Muscle of leg (tissue), 11 donors: ENCODE measurements around the gene ATG4B. TPM values are rescaled to one million over a fixed set of nuclear protein-coding genes. Genes with fewer than 3 reads are reported as not detected.

ENCODE experiments used
- DNase-seq: peaks from one replicate; pipeline ENCODE4 v3.0.0; 2013
- H3K27ac ChIP-seq: one replicate; pipeline ENCODE4 v1.5.1; 2013; ENCODE audit warnings: mild to moderate bottlenecking, low read length, control low read depth
- H3K27me3 ChIP-seq: one replicate; pipeline ENCODE4 v1.6.1; 2013; ENCODE audit warnings: low read length; ENCODE audit not compliant: control insufficient read depth, insufficient read depth
- H3K36me3 ChIP-seq: one replicate; pipeline ENCODE4 v1.6.1; 2013; ENCODE audit warnings: low read length; ENCODE audit not compliant: control insufficient read depth, insufficient read depth
- H3K4me1 ChIP-seq: one replicate; pipeline ENCODE4 v1.6.1; 2013; ENCODE audit warnings: low read length; ENCODE audit not compliant: control insufficient read depth, insufficient read depth
- H3K4me3 ChIP-seq: one replicate; pipeline ENCODE4 v1.5.1; 2013; ENCODE audit warnings: low read length, control low read depth
- H3K9me3 ChIP-seq: replicated peaks from 2 replicates; pipeline ENCODE4 v1.6.1; 2013; ENCODE audit warnings: low read depth, low read length; ENCODE audit not compliant: control insufficient read depth
- WGBS: methylation state at CpG from one replicate; pipeline ENCODE4 v1.1.5; 2013; ENCODE audit warnings: missing lambda C conversion rate; ENCODE audit not compliant: insufficient coverage; 5-methylcytosine and 5-hydroxymethylcytosine counted together
- polyA plus RNA-seq, 8 donors: library from polyadenylated mRNA; unstranded; fragments of 120-200 nt; gene quantifications; one replicate each; pipeline versions ENCODE4 v1.2.1 to v1.2.3, GENCODE V29; 2013; ENCODE audit warnings: inconsistent platforms in 1 of 8, low replicate concordance in 1 of 8; ENCODE audit not compliant: insufficient read length in 8 of 8, insufficient read depth in 1 of 8
- total RNA-seq: library from RNA; stranded (reverse); fragments of 120-200 nt; gene quantifications from one replicate; pipeline ENCODE4 v1.2.4, GENCODE V29; 2013

The ATG4B gene
- total and polyA plus RNA-seq, 9 donors, result 36.5 to 74.3 (median 55.3) TPM

GRCh38 chr2:241673797-241674725 is 36.6 kb downstream of the ATG4B start:
- no peak overlapping the region for H3K4me3 ChIP-seq
- H3K9me3 ChIP-seq, result no peaks in the 10 kb centered on the region
- WGBS, result 77% methylated on average over 18 of the region's 21 CpGs
- peaks cover 82% of the 10 kb centered on the region for H3K36me3 ChIP-seq
- H3K27me3 ChIP-seq, result no peaks in the 10 kb centered on the region
- no peaks in the 10 kb centered on the region for H3K4me1 ChIP-seq
- DNase-seq, result no peak
- no peak overlapping the region for H3K27ac ChIP-seq

DNA sequence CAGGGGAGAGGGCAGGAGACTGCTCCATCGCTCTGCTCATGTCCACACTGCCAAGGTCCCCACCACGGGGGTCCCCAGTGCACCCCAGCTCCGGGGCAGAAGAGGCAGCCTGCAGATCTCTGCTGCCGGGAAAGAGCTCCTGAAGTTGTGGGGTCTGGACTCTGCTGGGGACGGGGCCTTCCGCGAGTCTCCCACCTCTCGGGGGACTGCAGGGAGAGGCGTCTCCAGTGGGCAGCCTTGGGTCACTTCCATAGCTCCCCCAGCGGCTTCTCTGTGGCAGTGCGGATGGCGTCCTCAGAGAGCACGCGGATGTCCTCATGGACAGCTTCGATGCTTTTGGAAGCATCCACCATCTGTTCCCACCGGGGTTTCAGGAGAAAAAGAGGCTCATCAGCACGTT is 38.4 kb downstream of the ATG4B start:
- Histone ChIP-seq H3K4me3 (no peak overlapping the region), H3K36me3 (peaks cover 82% of the 10 kb centered on the region), H3K4me1 (no peaks in the 10 kb centered on the region), H3K27me3 (no peaks in the 10 kb centered on the region), H3K9me3 (no peaks in the 10 kb centered on the region), H3K27ac (no peak overlapping the region)
- DNase-seq, result no peak
- 82% methylated on average over 16 of the region's 17 CpGs for WGBS

DNA sequence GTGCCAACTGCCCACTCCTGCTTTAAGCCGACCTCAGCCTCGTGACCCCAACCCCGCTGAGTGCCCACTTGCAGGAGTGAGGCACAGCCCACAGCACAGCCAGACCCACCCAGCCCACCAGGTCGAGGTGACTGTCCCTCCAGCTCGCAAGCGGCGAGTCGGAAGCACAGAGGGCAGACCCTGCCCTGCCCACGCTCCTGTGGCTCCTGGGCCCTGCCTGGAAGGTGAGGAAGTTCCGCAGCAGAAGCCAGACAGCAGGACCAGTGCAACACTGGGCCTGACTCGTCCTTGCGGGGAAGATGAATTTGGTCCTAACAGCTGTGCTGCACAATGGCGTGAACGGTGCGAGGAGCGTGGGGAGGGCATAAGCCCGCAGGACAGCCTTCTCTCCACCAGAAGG is 39.2 kb downstream of the ATG4B start:
- no peak overlapping the region for H3K27ac ChIP-seq
- H3K4me3 ChIP-seq, result no peak overlapping the region
- no peaks in the 10 kb centered on the region for H3K9me3 ChIP-seq
- no peaks in the 10 kb centered on the region for H3K27me3 ChIP-seq
- 92% methylated on average over 13 of the region's 17 CpGs for WGBS
- peaks cover 82% of the 10 kb centered on the region for H3K36me3 ChIP-seq
- H3K4me1 ChIP-seq, result no peaks in the 10 kb centered on the region
- DNase-seq, result no peak

DNA sequence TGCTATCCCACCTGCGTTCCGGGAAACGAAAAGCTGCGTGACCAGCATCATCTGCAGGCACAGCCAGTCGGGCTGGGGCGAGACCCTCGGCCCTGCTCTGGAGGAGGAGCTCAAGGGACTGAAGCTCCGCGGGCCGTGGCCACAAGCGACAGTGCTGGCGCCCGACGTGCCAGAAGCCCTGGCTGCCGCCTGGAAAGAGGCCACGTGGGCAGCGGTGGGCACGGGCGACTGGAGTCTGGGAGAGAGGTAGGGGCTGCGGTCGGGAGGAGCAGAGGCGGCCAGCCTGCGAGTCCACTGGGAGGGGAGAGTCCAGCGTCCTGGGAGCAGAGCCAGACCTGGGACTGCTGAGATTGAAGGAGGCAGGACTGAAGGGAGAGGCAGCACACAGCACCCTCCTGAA is 39.9 kb downstream of the ATG4B start:
- no peaks in the 10 kb centered on the region for H3K9me3 ChIP-seq
- no peaks in the 10 kb centered on the region for H3K4me1 ChIP-seq
- H3K36me3 ChIP-seq, result peaks cover 82% of the 10 kb centered on the region
- 91% methylated on average over 24 of the region's 24 CpGs for WGBS
- H3K27ac ChIP-seq, result no peak overlapping the region
- no peaks in the 10 kb centered on the region for H3K27me3 ChIP-seq
- H3K4me3 ChIP-seq, result no peak overlapping the region
- no peak for DNase-seq

- DNase-seq, result no peak
- no peaks in the 10 kb centered on the region for H3K4me1 ChIP-seq
- H3K27me3 ChIP-seq, result no peaks in the 10 kb centered on the region
- WGBS, result 90% methylated on average over 18 of the region's 18 CpGs
- no peaks in the 10 kb centered on the region for H3K9me3 ChIP-seq
- peaks cover 87% of the 10 kb centered on the region for H3K36me3 ChIP-seq
- no peak overlapping the region for H3K27ac ChIP-seq
- no peak overlapping the region for H3K4me3 ChIP-seq
Observed at GRCh38 chr2:241678307-241678706, 40.8 kb downstream of the ATG4B start.

DNA sequence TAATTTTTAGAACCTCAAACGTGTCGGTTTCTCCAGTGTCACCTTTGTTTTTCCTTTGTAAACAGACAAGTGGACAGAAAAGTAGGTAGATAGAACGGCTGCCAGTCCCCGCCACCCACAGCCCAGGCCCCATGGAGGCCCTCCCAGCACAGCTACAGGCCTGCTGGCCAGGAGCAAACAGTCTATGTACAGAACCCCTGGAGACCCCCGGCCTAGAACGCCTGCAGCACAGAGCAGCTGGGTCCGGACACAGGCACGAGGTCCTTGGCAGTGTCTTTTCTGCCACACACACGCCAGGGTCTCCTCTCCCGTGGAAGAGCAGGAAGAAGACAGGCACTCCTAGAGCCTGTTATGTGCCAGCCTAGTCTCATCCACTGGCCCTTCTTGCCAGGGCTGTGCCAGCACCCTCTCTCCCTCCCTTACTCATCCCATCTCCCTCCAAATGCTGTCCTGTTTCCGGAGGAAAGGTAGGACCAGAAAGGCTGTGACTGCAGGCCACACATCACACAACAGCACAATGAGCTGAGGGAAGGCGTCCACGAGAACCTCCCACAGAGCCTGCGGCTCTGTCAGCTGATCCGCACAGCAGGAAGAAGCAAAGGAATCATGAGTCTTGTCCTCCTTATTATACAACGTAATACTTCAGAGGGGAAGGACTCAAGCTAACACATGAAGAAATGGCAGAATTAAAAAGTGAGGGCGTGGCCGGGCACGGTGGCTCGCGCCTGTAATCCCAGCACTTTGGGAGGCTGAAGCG is 41.5 kb downstream of the ATG4B start:
- Histone ChIP-seq H3K4me3 (no peak overlapping the region), H3K27ac (no peak overlapping the region), H3K36me3 (peaks cover 92% of the 10 kb centered on the region), H3K4me1 (no peaks in the 10 kb centered on the region), H3K27me3 (no peaks in the 10 kb centered on the region), H3K9me3 (no peaks in the 10 kb centered on the region)
- 88% methylated on average over 15 of the region's 22 CpGs for WGBS
- no peak for DNase-seq

- H3K4me3 ChIP-seq, result no peak overlapping the region
- no peaks in the 10 kb centered on the region for H3K27me3 ChIP-seq
- no peaks in the 10 kb centered on the region for H3K9me3 ChIP-seq
- H3K27ac ChIP-seq, result no peak overlapping the region
- H3K4me1 ChIP-seq, result no peaks in the 10 kb centered on the region
- peaks cover 92% of the 10 kb centered on the region for H3K36me3 ChIP-seq
- DNase-seq, result no peak
- WGBS, result 93% methylated on average over 11 of the region's 12 CpGs
Observed at GRCh38 chr2:241680044-241680443, 42.6 kb downstream of the ATG4B start.

DNA sequence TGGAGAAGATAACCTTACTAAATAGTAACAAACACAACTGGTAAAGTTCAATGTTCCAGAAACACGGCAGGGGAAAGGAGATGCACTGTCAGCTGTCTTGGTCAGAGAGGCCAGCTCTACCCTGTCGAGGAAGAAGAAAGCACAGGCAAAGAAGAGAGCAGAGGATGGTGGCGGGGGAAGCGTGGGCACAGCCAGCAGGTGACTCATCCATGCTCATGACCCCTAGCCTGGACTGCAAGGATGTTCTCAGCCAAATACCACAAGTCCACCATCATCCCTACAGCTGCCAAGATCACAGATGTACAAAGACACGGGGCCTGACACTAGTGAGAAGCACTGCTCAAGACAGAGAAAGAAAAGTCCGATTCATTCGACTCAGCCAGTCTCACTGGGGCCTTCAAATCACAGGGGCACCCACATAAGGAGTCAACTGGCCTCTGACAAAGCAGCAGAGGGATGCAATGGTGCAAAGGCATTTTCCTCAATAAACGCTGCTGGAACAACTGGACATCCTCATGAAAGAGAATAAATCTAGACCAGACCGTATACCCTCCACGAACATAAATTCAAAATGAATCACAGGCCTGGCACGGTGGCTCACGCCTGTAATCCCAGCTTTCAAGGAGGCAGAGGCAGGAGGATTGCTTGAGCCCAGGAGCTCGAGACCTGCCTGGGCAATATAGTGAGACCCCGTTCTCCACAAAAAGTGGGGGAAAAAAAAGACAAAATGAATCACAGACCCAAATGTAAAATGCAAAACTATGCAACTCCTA is 43.5 kb downstream of the ATG4B start:
- H3K36me3 ChIP-seq, result peaks cover 88% of the 10 kb centered on the region
- no peaks in the 10 kb centered on the region for H3K9me3 ChIP-seq
- DNase-seq, result no peak
- peaks cover 4% of the 10 kb centered on the region for H3K4me1 ChIP-seq
- no peaks in the 10 kb centered on the region for H3K27me3 ChIP-seq
- no peak overlapping the region for H3K27ac ChIP-seq
- 75% methylated on average over 11 of the region's 14 CpGs for WGBS
- no peak overlapping the region for H3K4me3 ChIP-seq

GRCh38 chr2:241686324-241686649 is 48.8 kb downstream of the ATG4B start:
- no peaks in the 10 kb centered on the region for H3K27me3 ChIP-seq
- peak overlapping the region; percentile 74 for H3K4me3 ChIP-seq
- H3K9me3 ChIP-seq, result no peaks in the 10 kb centered on the region
- no peak for DNase-seq
- peaks cover 56% of the 10 kb centered on the region for H3K36me3 ChIP-seq
- whole genome bisulfite sequencing, result 0% methylated on average over 33 of the region's 37 CpGs
- peak overlapping the region; percentile 55 for H3K27ac ChIP-seq
- H3K4me1 ChIP-seq, result peaks cover 19% of the 10 kb centered on the region
